ENCODE results near the gene ATP5F1B.
A peak's percentile ranks its signal among the peaks of the same experiment; 100 is the strongest.

- peak in 1 of 3 experiments; percentile 16 for TF ChIP-seq CTCF (IDR thresholded peaks at IDR 0.05)
- TF ChIP-seq POLR2A (IDR thresholded peaks at IDR 0.05), result no peak
Observed at GRCh38 chr12:56590237-56590830, 55.5 kb downstream of the ATP5F1B start.

Data from testis (tissue), 2 donors.